ENCODE results near the gene TAF9. TPM values are rescaled to one million over a fixed set of nuclear protein-coding genes. Genes with fewer than 3 reads are reported as not detected.
A peak's percentile ranks its signal among the peaks of the same experiment; 100 is the strongest.
"Not testable (repeated sequence)": the region's sequence is repeated elsewhere in the genome, so short reads cannot be mapped to it uniquely, and the experiment has no call there.

TAF9 gene
- total RNA-seq, 4 donors from 2014 or later = 25.4 to 42.2 (median 37.7) TPM

- no peaks in the 10 kb centered on the region for H3K9me3 ChIP-seq
- peaks cover 0 to 37% (median 0%) of the 10 kb centered on the region in 3 donors for H3K36me3 ChIP-seq
- DNase-seq = no peak
- H3K27ac ChIP-seq = no peak overlapping the region
- no peaks in the 10 kb centered on the region for H3K27me3 ChIP-seq
- intact Hi-C loops (cut with DNase I) = no loop called here
- no peak overlapping the region for H3K4me3 ChIP-seq
- TF ChIP-seq CTCF (IDR thresholded peaks at IDR 0.05) (no peak), POLR2A (IDR thresholded peaks at IDR 0.05) (no peak)
- H3K4me1 ChIP-seq = peaks cover 11 to 44% (median 20%) of the 10 kb centered on the region in 3 donors
- WGBS, 2 donors = 96 to 97% methylated on average over 5 of the region's 5 CpGs
Observed at GRCh38 chr5:69372394-69372793, 3.1 kb upstream of the TAF9 start.

- WGBS, 2 donors = 1 to 3% methylated on average over 16 of the region's 16 CpGs
- Histone ChIP-seq H3K27ac (peak overlapping the region; percentile 93 to 98 (median 96)), H3K36me3 (peaks cover 0 to 40% (median 0%) of the 10 kb centered on the region in 3 donors), H3K4me1 (peaks cover 11 to 56% (median 21%) of the 10 kb centered on the region in 3 donors), H3K4me3 (peak overlapping the region; percentile 70 to 91 (median 76))
- intact Hi-C loops (cut with DNase I); DNase-seq; H3K9me3 ChIP-seq; H3K27me3 ChIP-seq: not testable (repeated sequence)
Observed at GRCh38 chr5:69370335-69370734, 1.0 kb upstream of the TAF9 start.

GRCh38 chr5:69368458-69369339, 621 bp downstream of the TAF9 start:
- no peaks in the 10 kb centered on the region for H3K27me3 ChIP-seq
- H3K9me3 ChIP-seq = no peaks in the 10 kb centered on the region
- H3K36me3 ChIP-seq = peaks cover 0 to 38% (median 0%) of the 10 kb centered on the region in 3 donors
- 2 to 4% methylated on average over 23 of the region's 39 CpGs for WGBS, 2 donors
- no peak for DNase-seq
- peak overlapping the region; percentile 93 to 98 (median 96) for H3K27ac ChIP-seq
- peak overlapping the region; percentile 70 to 91 (median 76) for H3K4me3 ChIP-seq
- peaks cover 11 to 56% (median 21%) of the 10 kb centered on the region in 3 donors for H3K4me1 ChIP-seq
- intact Hi-C loops (cut with DNase I) = no loop called here
- TF ChIP-seq POLR2A (IDR thresholded peaks at IDR 0.05) (no peak), CTCF (IDR thresholded peaks at IDR 0.05) (no peak)

GRCh38 chr5:69367697-69368279, 1.5 kb downstream of the TAF9 start:
- Histone ChIP-seq H3K27ac (no peak overlapping the region), H3K27me3 (no peaks in the 10 kb centered on the region)
- TF ChIP-seq CTCF (IDR thresholded peaks at IDR 0.05) = no peak

GRCh38 chr5:69364850-69365249, 4.5 kb downstream of the TAF9 start:
- intact Hi-C loops (cut with DNase I) = no loop called here
- Histone ChIP-seq H3K27me3 (no peaks in the 10 kb centered on the region), H3K9me3 (no peaks in the 10 kb centered on the region), H3K4me3 (no peak overlapping the region), H3K27ac (no peak overlapping the region), H3K4me1 (peaks cover 10 to 26% (median 11%) of the 10 kb centered on the region in 3 donors), H3K36me3 (peaks cover 0 to 67% (median 8%) of the 10 kb centered on the region in 3 donors)
- no peak for TF ChIP-seq CTCF (IDR thresholded peaks at IDR 0.05)
- TF ChIP-seq POLR2A (IDR thresholded peaks at IDR 0.05) = no peak
- DNase-seq = no peak
- 38 to 39% methylated on average over 3 of the region's 3 CpGs for WGBS, 2 donors

More at GRCh38 chr5:69367697-69368279, 1.5 kb downstream of the TAF9 start:
- Histone ChIP-seq H3K36me3 (peaks cover 0 to 46% (median 4%) of the 10 kb centered on the region in 3 donors), H3K4me3 (peak overlapping the region in 2 of 4 donors; percentile 72 to 81), H3K9me3 (no peaks in the 10 kb centered on the region), H3K4me1 (peaks cover 11 to 53% (median 21%) of the 10 kb centered on the region in 3 donors)
- WGBS, 2 donors = 81 to 83% methylated on average over 11 of the region's 11 CpGs
- DNase-seq = no peak
- intact Hi-C loops (cut with DNase I) = no loop called here
